NT2/D1 (cell line): ENCODE results near the gene CCDC185.

Experiments
- YY1 ChIP-seq: IDR thresholded peaks from 2 replicates; pipeline ENCODE4 v1.6.1; 2011; ENCODE audit not compliant: insufficient read length, insufficient read depth
- ZNF274 ChIP-seq: IDR thresholded peaks from 2 replicates; pipeline ENCODE4 v1.6.1; 2011; ENCODE audit warnings: mild to moderate bottlenecking, low read depth, low read length

DNA sequence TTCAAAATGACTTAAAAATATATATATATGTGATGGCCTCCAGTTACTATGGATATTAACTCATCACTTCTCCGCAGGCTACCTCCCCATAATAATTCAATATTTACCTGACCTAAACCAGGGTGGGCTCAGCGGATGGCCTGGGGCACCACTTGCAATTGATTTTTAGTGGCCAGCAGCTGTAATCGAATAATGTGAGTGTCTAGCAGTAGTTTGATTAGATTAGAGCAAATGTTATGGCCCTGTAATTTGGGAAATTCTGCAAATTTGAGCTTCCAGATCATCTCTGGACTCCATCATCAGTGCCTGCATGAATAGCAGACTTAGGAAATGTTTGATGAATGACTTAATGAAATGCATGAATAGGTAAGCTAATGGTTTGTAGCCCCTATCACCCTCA lies 44.0 kb upstream of the CCDC185 start:
- no peak for TF ChIP-seq YY1
- TF ChIP-seq ZNF274: no peak
